HG03103 (cell line): ENCODE data around the gene TCF12.

ENCODE experiments used
- ATAC-seq: cut with Tn5 transposase; IDR thresholded peaks from one replicate; pipeline ENCODE4 v1.9.1; 2021; ENCODE audit warnings: low read depth; ENCODE audit not compliant: unreplicated experiment

Gene TCF12

GRCh38 chr15:57306161-57306943 is 387.9 kb downstream of the TCF12 start:
- peak; percentile 53 for ATAC-seq

- no peak for ATAC-seq
These were observed 388.5 kb downstream of the TCF12 start for GRCh38 chr15:57306944-57307411.

GRCh38 chr15:57307527-57308169 is 389.2 kb downstream of the TCF12 start:
- no peak for ATAC-seq

GRCh38 chr15:57308170-57308545 is 389.7 kb downstream of the TCF12 start:
- no peak for ATAC-seq

GRCh38 chr15:57309856-57310760 is 391.7 kb downstream of the TCF12 start:
- ATAC-seq = no peak

- no peak for ATAC-seq
These were observed 392.4 kb downstream of the TCF12 start for GRCh38 chr15:57310876-57311275.

- no peak for ATAC-seq
These were observed 393.5 kb downstream of the TCF12 start for GRCh38 chr15:57312006-57312317.

GRCh38 chr15:57312318-57313133 is 394.1 kb downstream of the TCF12 start:
- no peak for ATAC-seq

GRCh38 chr15:57313134-57313483 is 394.7 kb downstream of the TCF12 start:
- ATAC-seq = no peak

- ATAC-seq = no peak
These were observed 395.8 kb downstream of the TCF12 start for GRCh38 chr15:57314221-57314620.

- ATAC-seq = no peak
These were observed 398.0 kb downstream of the TCF12 start for GRCh38 chr15:57316451-57316850.

- ATAC-seq = no peak
These were observed 400.9 kb downstream of the TCF12 start for GRCh38 chr15:57319226-57319918.

GRCh38 chr15:57319919-57320560 is 401.6 kb downstream of the TCF12 start:
- no peak for ATAC-seq

- ATAC-seq = no peak
These were observed 402.3 kb downstream of the TCF12 start for GRCh38 chr15:57320631-57321220.

GRCh38 chr15:57321485-57321884 is 403.0 kb downstream of the TCF12 start:
- ATAC-seq = no peak

GRCh38 chr15:57321973-57322601 is 403.6 kb downstream of the TCF12 start:
- no peak for ATAC-seq

GRCh38 chr15:57322602-57323250 is 404.3 kb downstream of the TCF12 start:
- no peak for ATAC-seq

- ATAC-seq = no peak
These were observed 404.9 kb downstream of the TCF12 start for GRCh38 chr15:57323299-57323805.
